ENCODE data around the gene PLA2G4A.
A peak's percentile ranks its signal among the peaks of the same experiment; 100 is the strongest.

PLA2G4A gene

DNA sequence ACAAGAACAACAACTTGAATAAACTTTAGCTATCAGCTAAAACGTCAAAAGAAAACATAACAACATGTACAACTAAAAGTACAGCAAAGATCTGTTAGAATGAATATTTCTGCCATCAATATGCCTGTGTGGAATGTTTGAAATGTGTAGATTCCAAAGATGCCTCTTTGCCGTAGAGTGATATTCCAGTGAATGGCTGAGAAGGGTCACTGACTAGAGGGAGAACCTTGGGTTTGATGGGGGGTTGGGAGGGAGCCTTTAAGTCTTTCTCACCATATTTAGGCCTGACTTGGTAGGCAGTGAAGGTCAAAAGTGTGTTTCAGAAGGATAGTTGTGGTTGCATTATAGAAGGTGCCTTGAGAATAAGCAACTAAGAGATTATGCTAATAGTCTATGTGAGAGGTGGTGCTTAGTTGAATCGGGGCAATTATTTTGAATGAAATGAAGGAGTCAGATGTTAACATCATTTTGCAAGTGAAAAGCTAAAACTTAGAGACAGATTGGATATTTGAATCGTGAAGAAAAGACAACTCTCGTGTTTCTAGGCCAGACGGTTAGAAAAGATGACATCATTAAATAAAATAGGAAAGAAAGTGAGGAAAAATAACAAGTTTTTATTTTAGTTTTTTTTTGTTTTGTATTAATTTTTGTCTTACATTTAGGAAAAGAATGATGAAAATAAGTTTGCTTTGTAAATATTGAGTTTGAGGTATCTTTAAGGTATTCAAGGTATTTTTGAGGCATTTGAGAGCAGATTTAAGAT is 53.8 kb downstream of the PLA2G4A start:
- H3K4me3 ChIP-seq (replicated peaks; ENCODE audit: low read depth, low read length): no peak overlapping the region
- peak; percentile 35 for DNase-seq (ENCODE audit: low read depth)
- TF ChIP-seq, protein P1, sequence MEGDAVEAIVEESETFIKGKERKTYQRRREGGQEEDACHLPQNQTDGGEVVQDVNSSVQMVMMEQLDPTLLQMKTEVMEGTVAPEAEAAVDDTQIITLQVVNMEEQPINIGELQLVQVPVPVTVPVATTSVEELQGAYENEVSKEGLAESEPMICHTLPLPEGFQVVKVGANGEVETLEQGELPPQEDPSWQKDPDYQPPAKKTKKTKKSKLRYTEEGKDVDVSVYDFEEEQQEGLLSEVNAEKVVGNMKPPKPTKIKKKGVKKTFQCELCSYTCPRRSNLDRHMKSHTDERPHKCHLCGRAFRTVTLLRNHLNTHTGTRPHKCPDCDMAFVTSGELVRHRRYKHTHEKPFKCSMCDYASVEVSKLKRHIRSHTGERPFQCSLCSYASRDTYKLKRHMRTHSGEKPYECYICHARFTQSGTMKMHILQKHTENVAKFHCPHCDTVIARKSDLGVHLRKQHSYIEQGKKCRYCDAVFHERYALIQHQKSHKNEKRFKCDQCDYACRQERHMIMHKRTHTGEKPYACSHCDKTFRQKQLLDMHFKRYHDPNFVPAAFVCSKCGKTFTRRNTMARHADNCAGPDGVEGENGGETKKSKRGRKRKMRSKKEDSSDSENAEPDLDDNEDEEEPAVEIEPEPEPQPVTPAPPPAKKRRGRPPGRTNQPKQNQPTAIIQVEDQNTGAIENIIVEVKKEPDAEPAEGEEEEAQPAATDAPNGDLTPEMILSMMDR (IDR thresholded peaks at IDR 0.05; ENCODE audit: low read length, missing control alignments): no peak

DNA sequence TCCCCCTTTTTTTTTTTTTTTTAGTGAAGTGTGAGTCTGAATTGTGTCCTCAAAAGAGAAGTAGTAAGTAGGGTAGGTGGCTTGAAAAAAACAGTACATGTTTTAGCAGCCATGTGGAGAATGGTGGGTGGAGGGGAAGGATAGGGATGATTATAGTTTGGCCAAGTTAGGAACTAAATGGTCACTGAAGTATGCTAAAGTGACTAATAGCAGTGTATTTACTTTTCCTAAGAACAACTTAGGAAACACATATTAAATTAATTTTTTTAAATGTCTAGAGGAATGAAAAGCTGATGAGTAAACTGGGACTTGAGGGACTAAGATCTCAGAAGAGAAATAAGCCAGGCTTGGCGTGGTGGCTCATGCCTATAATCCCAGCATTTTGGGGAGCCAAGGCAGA is 55.5 kb downstream of the PLA2G4A start:
- TF ChIP-seq, protein P1 (IDR thresholded peaks at IDR 0.05; ENCODE audit: low read length, missing control alignments): no peak
- no peak overlapping the region for H3K4me3 ChIP-seq (replicated peaks; ENCODE audit: low read depth, low read length)
- no peak for DNase-seq (ENCODE audit: low read depth)

DNA sequence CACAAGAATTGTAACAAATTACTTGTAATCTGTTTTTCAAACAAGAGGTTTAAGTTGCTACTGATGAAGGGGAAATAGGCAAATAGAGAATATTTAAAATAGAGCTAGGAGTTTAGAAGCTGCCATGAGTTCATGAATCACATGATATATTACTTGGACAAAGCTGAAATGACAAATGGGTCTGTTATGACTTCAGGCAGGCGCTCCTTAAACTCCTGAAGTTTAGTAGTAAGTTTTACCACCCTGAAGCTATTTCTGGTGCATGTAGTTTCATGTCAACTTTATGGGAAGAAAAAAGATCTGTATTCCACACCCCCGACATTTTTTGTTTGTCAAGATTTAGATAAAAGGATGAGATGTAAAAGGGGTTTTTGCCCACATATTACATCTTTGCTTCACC is 58.5 kb downstream of the PLA2G4A start:
- TF ChIP-seq, protein P1 (IDR thresholded peaks at IDR 0.05; ENCODE audit: low read length, missing control alignments): no peak
- H3K4me3 ChIP-seq (replicated peaks; ENCODE audit: low read depth, low read length): no peak overlapping the region
- no peak for DNase-seq (ENCODE audit: low read depth)

DNA sequence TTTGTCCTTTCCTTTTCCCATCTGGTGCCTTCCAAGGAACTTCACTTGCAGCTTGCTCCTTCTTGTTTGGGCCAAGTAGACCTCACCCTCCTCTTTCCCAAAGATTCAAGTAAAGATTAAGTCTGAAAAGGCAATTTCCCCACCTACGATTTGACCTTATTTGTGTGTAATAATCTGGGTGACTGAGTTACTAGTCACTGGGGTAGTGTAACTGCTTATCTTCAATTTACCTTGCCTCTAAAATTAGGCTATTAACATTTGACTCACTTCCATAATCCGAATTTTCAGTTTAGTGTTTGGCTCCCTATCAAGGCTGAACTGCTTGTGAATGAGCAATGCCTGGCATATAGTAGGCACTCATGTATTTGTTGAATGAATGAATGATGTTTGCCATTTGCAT is 59.6 kb downstream of the PLA2G4A start:
- H3K4me3 ChIP-seq (replicated peaks; ENCODE audit: low read depth, low read length): no peak overlapping the region
- TF ChIP-seq, protein P1 (IDR thresholded peaks at IDR 0.05; ENCODE audit: low read length, missing control alignments): no peak
- no peak for DNase-seq (ENCODE audit: low read depth)

DNA sequence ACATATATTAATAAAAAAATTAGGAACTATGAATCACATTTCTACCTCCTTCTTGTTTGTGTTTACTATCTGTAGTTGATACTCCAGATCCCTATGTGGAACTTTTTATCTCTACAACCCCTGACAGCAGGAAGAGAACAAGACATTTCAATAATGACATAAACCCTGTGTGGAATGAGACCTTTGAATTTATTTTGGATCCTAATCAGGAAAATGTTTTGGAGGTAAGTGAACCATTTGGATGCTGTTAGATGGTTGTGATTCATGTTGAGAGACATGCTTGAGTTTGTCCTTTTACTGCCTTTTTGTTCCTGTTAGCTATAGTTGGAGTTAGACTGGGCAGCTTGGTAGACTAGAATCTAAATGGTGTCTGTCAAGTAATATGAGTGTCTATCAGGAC is 64.2 kb downstream of the PLA2G4A start:
- TF ChIP-seq, protein P1 (IDR thresholded peaks at IDR 0.05; ENCODE audit: low read length, missing control alignments): no peak
- no peak overlapping the region for H3K4me3 ChIP-seq (replicated peaks; ENCODE audit: low read depth, low read length)
- no peak for DNase-seq (ENCODE audit: low read depth)

DNA sequence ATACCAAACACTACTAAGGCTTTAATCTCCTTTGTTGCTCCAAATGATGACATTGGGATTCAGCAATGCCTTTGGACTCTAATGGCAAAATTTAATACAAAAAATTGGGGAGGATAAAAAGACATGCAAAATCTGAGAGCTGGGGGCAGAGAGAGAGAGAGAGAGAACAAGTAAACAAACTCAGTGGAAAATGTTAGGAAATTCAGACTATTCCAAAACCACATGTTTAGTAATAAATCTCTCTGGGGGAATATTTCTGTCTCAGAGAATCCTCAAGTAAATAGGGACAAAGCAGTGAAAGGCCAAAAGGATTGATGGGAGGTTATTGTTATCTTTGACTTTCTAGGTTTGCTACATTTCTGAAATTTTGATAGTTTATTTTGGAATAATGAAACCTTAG is 65.7 kb downstream of the PLA2G4A start:
- DNase-seq (ENCODE audit: low read depth): no peak
- TF ChIP-seq, protein P1 (IDR thresholded peaks at IDR 0.05; ENCODE audit: low read length, missing control alignments): no peak

DNA sequence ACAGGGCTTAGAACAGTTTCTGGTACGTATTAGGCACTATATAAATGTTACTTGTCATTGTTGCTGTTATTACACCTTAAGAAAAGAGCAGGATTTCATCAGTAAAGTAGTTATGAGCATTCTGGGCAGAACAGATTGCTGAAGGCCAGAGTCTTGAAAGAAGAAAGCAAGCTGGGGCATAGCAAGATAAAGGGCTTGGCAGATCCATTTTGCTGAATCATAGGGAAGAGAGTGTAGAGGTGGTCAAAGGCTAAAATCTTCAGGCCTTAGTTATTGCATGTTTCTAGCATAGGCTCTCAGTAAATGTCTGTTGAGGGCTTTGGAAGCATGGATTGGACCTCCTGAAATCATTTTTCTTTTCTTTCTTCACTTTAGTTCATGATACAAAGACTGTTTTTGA is 67.5 kb downstream of the PLA2G4A start:
- TF ChIP-seq, protein P1 (IDR thresholded peaks at IDR 0.05; ENCODE audit: low read length, missing control alignments): no peak
- DNase-seq (ENCODE audit: low read depth): peak; percentile 66
- no peak overlapping the region for H3K4me3 ChIP-seq (replicated peaks; ENCODE audit: low read depth, low read length)

More for the DNA sequence above, 65.7 kb downstream of the PLA2G4A start:
- H3K4me3 ChIP-seq (replicated peaks; ENCODE audit: low read depth, low read length): no peak overlapping the region
